ENCODE data around the gene IRF2BP2.

The IRF2BP2 gene

GRCh38 chr1:234624724-234625117, 14.7 kb upstream of the IRF2BP2 start:
- Mint-ChIP-seq H3K27me3 (ENCODE audit: low read depth) (peaks cover 4% of the 10 kb centered on the region), H3K36me3 (ENCODE audit: low read depth) (no peaks in the 10 kb centered on the region)
- no peak for TF ChIP-seq CTCF (IDR thresholded peaks at IDR 0.05; ENCODE audit: unreplicated experiment in 3 of 3)

GRCh38 chr1:234621657-234622335, 11.8 kb upstream of the IRF2BP2 start:
- peaks cover 4% of the 10 kb centered on the region for H3K27me3 Mint-ChIP-seq (ENCODE audit: low read depth)
- peak overlapping the region; percentile 84 to 94 (median 90) for H3K27ac Mint-ChIP-seq
- peak overlapping the region in 2 of 3 experiments; percentile 13 to 16 for H3K4me3 Mint-ChIP-seq
- H3K4me1 Mint-ChIP-seq: peaks cover 77% of the 10 kb centered on the region
- H3K36me3 Mint-ChIP-seq (ENCODE audit: low read depth): no peaks in the 10 kb centered on the region
- no peak for TF ChIP-seq CTCF (IDR thresholded peaks at IDR 0.05; ENCODE audit: unreplicated experiment in 3 of 3)
- no peaks in the 10 kb centered on the region for H3K9me3 Mint-ChIP-seq

More at GRCh38 chr1:234624724-234625117, 14.7 kb upstream of the IRF2BP2 start:
- H3K4me1 Mint-ChIP-seq: peaks cover 57% of the 10 kb centered on the region
- H3K9me3 Mint-ChIP-seq: no peaks in the 10 kb centered on the region
- H3K4me3 Mint-ChIP-seq: no peak overlapping the region
- peak overlapping the region; percentile 84 to 94 (median 90) for H3K27ac Mint-ChIP-seq

DNA sequence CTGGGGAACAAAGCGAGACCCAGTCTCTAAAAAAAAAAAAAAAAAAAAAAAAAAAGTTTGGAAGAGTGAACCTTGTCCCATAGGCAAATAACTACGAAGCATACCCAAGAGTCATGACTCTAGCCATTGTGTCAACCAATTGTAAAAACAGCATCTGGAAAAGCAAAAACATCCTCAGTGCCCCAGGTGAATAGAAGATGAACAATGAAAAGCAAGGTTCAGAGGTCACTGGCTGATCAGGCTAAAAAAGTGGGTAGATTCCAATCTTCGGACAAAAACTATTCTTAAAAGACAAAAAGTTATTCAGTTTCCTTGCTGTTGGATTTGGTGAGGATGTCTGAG, 11.1 kb upstream of the IRF2BP2 start:
- Mint-ChIP-seq H3K36me3 (ENCODE audit: low read depth) (no peaks in the 10 kb centered on the region), H3K9me3 (no peaks in the 10 kb centered on the region), H3K4me1 (peaks cover 84% of the 10 kb centered on the region), H3K27ac (peak overlapping the region; percentile 84 to 94 (median 90)), H3K27me3 (ENCODE audit: low read depth) (peaks cover 4% of the 10 kb centered on the region), H3K4me3 (no peak overlapping the region)
- no peak for TF ChIP-seq CTCF (IDR thresholded peaks at IDR 0.05; ENCODE audit: unreplicated experiment in 3 of 3)

GRCh38 chr1:234620272-234621126, 10.5 kb upstream of the IRF2BP2 start:
- no peak for TF ChIP-seq CTCF (IDR thresholded peaks at IDR 0.05; ENCODE audit: unreplicated experiment in 3 of 3)
- no peaks in the 10 kb centered on the region for H3K36me3 Mint-ChIP-seq (ENCODE audit: low read depth)
- peak overlapping the region; percentile 3 to 46 (median 6) for H3K4me3 Mint-ChIP-seq
- peak overlapping the region; percentile 89 to 93 (median 90) for H3K27ac Mint-ChIP-seq
- H3K27me3 Mint-ChIP-seq (ENCODE audit: low read depth): peaks cover 4% of the 10 kb centered on the region
- no peaks in the 10 kb centered on the region for H3K9me3 Mint-ChIP-seq
- peaks cover 84% of the 10 kb centered on the region for H3K4me1 Mint-ChIP-seq

DNA sequence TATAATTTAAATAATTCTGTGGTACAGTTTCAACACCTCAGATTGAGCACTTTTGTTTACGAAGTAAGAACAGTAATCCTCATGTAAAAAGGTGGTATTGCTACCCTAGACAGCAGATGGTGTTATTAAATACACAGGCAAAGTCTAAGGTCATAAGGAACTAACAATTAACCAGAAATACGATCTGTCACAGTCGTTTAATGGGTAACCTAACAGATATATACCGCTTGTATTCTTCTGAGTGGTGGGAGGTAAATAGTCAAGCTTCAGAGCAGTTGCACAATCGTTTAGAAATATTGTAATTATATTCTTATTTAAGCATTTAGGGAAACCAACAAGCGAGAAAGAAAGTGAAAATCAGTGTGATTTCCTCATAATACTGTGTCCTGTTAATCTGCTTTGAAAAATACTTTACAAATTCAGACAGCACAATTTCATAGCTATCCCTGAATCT, 9.8 kb upstream of the IRF2BP2 start:
- TF ChIP-seq CTCF (IDR thresholded peaks at IDR 0.05; ENCODE audit: unreplicated experiment in 3 of 3): no peak
- Mint-ChIP-seq H3K27me3 (ENCODE audit: low read depth) (peaks cover under 1% of the 10 kb centered on the region), H3K27ac (peak overlapping the region; percentile 89 to 93 (median 90)), H3K4me3 (peak overlapping the region; percentile 6 to 46 (median 12)), H3K36me3 (ENCODE audit: low read depth) (no peaks in the 10 kb centered on the region), H3K4me1 (peaks cover 80% of the 10 kb centered on the region), H3K9me3 (no peaks in the 10 kb centered on the region)
